GM21723 (cell line): ENCODE results near the gene MSI2.

Experiments used
- ATAC-seq: cut with Tn5 transposase; IDR thresholded peaks from one replicate; pipeline ENCODE4 v1.9.1; 2021; ENCODE audit warnings: mild to moderate bottlenecking, moderate library complexity; ENCODE audit not compliant: unreplicated experiment

MSI2 gene

DNA sequence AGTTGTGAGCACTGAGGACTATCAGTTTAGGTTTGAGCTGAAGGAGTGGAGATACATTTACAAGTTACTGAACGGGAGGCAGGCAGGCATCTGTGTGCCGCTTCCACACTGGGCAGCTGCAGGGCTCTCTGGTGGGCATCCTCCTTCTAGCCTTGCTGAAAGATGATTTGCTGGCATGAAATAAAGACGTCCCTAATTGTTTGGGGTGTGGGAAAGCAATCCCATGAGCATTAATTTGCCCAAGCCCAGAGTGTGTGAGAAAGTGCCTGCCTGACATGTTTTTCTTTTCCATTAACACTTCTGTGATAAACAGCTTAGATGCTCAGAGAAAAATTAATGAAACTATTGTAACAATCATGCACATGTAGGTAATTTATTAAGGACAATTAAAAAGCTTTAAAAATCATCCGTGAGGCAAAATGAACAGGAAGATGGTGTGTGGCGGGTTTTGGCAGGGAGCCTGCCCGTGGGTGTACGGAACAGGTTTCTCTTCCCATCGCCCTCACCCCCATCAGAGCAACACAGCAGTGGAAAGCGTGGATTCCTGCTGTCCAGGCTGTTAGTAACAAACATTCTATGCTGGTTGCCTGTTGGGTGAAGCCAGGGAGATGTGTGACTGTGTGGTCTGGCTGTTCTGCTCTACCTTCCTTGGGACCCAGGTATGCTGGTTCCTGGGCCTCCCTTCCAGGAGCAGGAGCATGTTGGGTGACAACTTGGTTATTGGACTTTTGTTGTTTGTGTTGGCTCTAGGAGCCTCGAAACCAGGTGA, 191.9 kb downstream of the MSI2 start:
- no peak for ATAC-seq

- ATAC-seq = no peak
Observed at GRCh38 chr17:57448759-57449283, 192.5 kb downstream of the MSI2 start.

- no peak for ATAC-seq
Observed at GRCh38 chr17:57451191-57451590, 194.9 kb downstream of the MSI2 start.

GRCh38 chr17:57451643-57452042, 195.3 kb downstream of the MSI2 start:
- ATAC-seq = no peak

- no peak for ATAC-seq
Observed at GRCh38 chr17:57453841-57454425, 197.6 kb downstream of the MSI2 start.

GRCh38 chr17:57454729-57455062, 198.4 kb downstream of the MSI2 start:
- ATAC-seq = no peak

GRCh38 chr17:57455063-57455914, 199.0 kb downstream of the MSI2 start:
- ATAC-seq = peak; percentile 85

GRCh38 chr17:57456622-57457021, 200.3 kb downstream of the MSI2 start:
- no peak for ATAC-seq

DNA sequence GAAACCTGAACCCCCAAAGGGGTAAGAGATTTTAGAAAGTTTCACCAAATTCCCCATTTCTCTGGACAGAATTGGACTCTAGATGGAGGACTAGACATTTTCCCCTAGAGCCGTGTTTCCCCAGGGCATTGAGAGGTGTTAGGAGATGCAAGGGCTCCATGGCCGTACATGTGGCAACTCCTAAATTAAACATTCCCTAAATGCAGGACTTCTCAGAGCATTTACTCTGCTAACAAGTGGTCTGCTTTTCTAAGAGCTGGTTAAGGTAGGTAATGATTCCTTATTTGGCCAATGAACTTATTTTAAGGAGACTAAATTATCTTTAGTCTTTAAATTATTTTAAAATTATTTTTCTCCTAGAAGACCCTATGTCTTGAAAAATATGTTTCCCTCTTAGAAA, 200.9 kb downstream of the MSI2 start:
- ATAC-seq = no peak

DNA sequence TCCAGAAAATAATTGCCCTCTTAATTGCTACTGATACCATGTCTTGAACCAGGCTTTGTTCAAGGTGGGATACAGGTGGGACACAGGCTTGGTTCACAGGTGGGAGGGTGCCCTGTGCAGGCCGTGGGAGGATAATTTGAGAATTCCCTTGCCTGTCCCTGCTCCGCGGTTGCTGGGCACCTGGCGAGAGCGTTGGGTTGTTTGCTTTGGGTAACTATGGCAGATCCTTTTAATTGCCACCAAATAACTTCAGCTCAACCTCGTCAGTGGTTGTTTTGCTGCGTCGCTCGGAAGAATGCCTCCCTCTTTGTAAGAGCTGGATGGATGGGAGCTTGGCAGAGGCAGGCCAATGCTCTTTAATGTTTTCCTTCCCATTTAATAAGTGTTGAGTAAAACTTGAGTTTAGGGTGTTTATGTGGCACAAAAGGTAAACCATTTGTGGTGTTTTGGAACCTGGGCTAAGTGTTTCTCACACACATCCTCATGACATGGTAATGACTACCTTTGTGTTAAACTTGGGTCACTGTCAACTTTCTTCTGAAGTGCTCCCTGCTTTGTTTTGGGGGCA, 202.5 kb downstream of the MSI2 start:
- ATAC-seq = no peak

DNA sequence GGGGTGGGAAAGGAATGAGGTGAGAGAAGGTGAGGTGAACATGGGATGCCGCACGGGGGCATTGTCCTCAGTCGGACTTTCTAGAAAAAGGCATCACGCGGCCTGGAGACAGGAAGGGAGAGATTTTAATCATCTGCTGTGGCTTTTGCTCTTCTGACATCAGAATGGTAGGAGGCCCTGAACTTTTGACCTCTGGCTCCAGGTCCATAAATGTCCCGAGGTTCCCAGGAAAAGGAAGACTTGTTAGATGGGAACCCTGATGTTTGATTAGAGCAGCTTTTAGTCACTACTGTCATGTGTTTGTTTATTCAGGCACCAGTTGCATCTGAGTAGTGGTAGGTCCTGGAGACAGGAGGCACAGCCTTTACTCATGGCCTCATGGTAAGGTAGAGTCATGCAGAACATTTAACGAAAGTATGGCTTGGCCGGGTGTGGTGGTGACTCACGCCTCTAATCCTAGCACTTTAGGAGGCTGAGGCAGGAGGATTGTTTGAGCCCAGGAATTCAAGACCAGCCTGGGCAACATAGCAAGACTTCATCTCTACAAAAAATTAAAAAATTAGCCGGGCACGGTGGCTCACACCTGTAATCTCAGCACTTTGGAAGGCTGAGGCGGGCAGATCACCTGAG, 203.1 kb downstream of the MSI2 start:
- ATAC-seq = no peak

GRCh38 chr17:57461082-57461481, 204.8 kb downstream of the MSI2 start:
- ATAC-seq = no peak

DNA sequence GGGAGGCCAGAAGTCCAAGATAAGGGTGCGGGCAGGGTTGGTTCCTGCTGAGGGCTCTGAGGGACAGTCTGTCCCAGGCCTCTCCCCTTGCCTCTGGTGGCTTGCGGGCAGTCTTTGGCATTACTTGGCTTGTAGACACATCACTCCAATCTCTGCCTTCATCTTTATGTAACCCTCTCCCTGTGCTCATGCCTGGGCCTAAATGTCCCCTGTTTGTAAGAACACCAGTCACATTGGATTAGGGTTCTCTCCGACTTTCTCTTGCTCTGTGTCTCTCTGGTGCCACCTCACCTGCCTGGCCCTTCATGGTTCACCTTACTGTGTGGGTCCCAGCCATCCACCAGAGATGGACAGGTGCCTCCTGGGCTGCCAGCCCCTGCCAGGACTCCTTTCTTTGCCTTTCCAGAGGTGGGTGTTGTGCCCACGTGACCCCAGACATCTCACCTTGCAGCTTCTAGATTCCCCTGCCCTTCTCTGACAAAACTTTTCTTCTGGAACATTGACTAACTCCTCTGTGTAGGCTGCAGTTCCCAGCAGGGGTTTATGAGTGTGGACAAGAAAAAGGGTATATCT, 205.8 kb downstream of the MSI2 start:
- no peak for ATAC-seq

DNA sequence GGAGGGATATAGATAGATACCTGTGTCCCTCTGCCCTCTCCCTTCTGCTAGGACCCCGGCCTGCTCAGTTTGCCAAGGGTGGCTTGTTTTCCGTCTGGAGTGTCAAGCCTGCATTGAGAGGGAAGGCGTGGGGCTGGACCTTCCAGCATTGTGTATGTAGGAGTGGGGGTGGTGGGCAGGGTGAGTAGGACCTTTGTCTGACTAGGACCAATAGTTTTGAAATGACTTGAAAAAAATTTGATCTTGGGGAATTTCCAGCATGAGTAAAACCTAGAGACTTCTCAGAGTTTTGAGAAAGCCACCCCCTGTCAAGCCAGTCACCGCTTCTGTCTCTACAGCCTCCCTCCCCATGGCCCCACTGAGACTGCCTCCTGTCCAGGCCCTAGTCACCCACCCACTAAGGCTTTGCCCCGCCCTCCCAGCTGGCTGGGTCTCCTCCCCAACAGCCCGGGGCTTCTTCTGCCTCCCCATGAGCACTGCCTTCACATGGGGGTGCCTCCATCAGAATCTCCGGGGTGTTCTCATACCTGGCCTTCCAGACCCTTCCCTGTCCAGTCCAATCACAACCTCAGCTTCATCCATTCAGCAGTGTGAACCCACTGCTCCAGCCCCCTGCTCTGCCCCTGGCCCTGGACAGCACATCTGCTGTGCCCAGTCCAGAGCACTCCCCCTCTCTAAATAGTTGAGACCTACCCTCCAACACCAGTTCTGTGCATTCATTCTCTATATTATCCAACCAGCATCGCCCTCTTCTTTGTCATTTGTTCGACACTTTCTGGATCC, 207.0 kb downstream of the MSI2 start:
- ATAC-seq = peak; percentile 84

- ATAC-seq = no peak
Observed at GRCh38 chr17:57464191-57464864, 208.0 kb downstream of the MSI2 start.

DNA sequence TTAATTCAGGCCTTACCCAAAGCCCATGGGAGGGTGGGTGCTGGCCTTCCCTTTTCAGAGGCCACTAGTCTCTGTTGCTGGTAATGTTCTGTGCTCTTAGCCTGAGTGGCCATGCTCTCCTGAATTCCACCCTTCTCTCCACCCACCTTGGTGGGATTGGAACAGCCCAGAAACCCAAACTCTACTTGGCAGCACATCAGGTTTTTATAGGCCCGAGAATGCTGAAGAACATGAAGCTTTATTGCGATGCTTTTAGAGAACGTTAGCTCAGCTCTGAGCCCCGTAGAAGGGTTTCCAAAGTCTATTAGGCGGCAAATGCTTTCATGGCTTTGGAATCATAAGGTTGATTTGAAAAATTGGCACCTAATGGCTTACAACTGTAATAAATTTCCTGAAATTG, 209.3 kb downstream of the MSI2 start:
- no peak for ATAC-seq

DNA sequence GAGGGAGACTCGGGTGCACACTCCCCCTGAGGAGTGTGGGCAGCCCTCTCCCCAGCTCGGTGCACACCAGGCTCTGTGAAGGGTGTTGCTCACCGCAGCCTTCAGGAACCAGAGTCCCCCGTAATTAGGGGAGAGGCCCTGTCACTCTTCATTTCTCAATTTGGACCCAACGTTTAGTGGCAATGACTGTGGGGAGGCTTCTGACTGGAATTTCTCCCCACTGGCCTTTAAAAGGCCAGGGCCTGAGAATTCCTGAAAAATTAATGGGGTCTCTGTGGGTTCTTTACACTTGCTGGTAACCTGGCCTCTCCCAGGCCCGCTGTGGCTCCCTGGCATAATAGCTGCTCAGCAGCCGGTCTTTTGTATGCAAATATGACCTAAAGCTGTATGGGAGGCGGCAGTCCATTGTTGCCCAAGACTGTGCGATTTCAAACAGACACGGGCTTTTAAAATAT, 209.7 kb downstream of the MSI2 start:
- ATAC-seq = no peak

DNA sequence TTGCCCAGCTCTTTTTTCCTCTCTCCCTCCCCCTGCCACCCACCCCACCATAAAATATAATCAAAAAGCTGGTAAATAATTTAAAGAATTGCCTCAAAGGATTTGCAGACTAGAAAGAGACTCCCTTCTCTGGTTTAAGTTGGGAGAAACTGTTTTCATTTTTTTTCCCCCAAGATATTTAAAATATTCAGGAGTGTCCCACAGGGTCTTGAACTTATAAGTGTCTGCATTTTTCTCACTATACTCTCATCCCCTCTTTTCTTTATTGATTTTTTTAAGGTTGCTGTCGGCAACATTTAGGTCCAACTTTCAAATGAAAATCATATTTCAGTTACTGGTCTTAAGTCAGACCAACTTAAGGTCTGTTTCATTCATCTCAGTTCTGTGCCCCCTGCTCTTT, 210.2 kb downstream of the MSI2 start:
- no peak for ATAC-seq

DNA sequence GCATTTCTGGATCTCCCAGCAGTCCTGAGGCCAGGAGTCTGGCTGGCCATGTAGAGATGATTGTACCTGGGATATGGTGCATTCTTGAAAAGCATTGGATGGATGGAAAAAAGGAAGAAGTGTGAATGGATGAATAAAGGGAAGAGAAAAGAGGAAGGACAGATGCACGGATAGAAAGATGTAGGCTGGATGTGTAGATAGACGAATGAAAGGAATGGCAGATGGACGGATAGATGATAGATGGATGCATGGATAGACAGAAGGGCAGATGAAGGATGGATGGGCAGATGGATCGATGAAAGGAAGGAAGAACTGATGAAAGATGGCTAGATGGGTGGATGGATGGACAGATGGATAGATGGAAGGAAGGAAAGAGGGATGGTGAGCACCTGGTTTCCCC, 210.9 kb downstream of the MSI2 start:
- no peak for ATAC-seq
